ENCODE results near the gene ATP2A1.
A peak's percentile ranks its signal among the peaks of the same experiment; 100 is the strongest.

Gene ATP2A1

GRCh38 chr16:28839004-28839639 is 39.2 kb upstream of the ATP2A1 start:
- ChIA-PET CTCF (interaction anchor here (0.7 kb wide), 2 partner anchors 8 to 10 kb away, joined by 4 read pairs; no protein-coding TSS in a partner anchor), POLR2A (interaction anchor here (0.7 to 1.8 kb wide), 6 partner anchors 9 to 106 kb away, joined by 3 to 8 read pairs (median 4); no protein-coding TSS in a partner anchor)
- peaks cover 14 to 74% of the 10 kb centered on the region in 2 experiments; a peak in 2 of 3 replicates for H3K36me3 ChIP-seq (ENCODE audit: control insufficient read depth in 2 of 2, insufficient read depth in 1 of 2, low read length in 2 of 2)
- H3K9me3 ChIP-seq (ENCODE audit: control insufficient read depth, insufficient read depth, low read depth, low read length) = no peaks in the 10 kb centered on the region
- no peaks in the 10 kb centered on the region for H3K4me1 ChIP-seq (ENCODE audit: control insufficient read depth, insufficient read depth, low read length)
- TF ChIP-seq CTCF (tag by site-specific recombination; IDR thresholded peaks at IDR 0.05) (no peak), HOXA7 (CRISPR knock-in tag; IDR thresholded peaks at IDR 0.05; ENCODE audit: borderline replicate concordance) (no peak), BCL6B (tag by site-specific recombination; IDR thresholded peaks at IDR 0.05) (no peak), ZSCAN18 (tag by site-specific recombination; IDR thresholded peaks at IDR 0.05) (no peak), TCF7L2 (IDR thresholded peaks at IDR 0.05; ENCODE audit: borderline replicate concordance, low read depth, low read length) (no peak)
- no peak overlapping the region for H3K4me3 ChIP-seq (ENCODE audit: low read depth, low read length)
- no peak overlapping the region for H3K27ac ChIP-seq (ENCODE audit: extremely low read depth, low read depth, low read length)

GRCh38 chr16:28839899-28840298 is 38.4 kb upstream of the ATP2A1 start:
- ChIA-PET CTCF (interaction anchor here (0.7 kb wide), 1 partner anchor 10 kb away, joined by 4 read pairs; no protein-coding TSS in a partner anchor), POLR2A (interaction anchor here (1.0 kb wide), 1 partner anchor 15 kb away, joined by 4 read pairs; no protein-coding TSS in a partner anchor)
- Histone ChIP-seq H3K4me3 (ENCODE audit: low read depth, low read length) (no peak overlapping the region), H3K9me3 (ENCODE audit: control insufficient read depth, insufficient read depth, low read depth, low read length) (no peaks in the 10 kb centered on the region), H3K36me3 (ENCODE audit: control insufficient read depth in 2 of 2, insufficient read depth in 1 of 2, low read length in 2 of 2) (peaks cover 9 to 74% of the 10 kb centered on the region in 2 experiments; a peak in 2 of 3 replicates), H3K4me1 (ENCODE audit: control insufficient read depth, insufficient read depth, low read length) (no peaks in the 10 kb centered on the region), H3K27ac (ENCODE audit: extremely low read depth, low read depth, low read length) (0 out of 2 replicates have a peak overlapping the region, but pooled peaks have one; percentile 31)
- TF ChIP-seq IKZF3 (tag by site-specific recombination; IDR thresholded peaks at IDR 0.05) = 0 out of 2 replicates have a peak, but pooled peaks have one; percentile 25
- TF ChIP-seq SCRT2 (tag by site-specific recombination; IDR thresholded peaks at IDR 0.05) = no peak
- TF ChIP-seq AEBP2 (tag by site-specific recombination; IDR thresholded peaks at IDR 0.05; ENCODE audit: borderline replicate concordance) = no peak
- TF ChIP-seq GLI2 (tag by site-specific recombination; IDR thresholded peaks at IDR 0.05; ENCODE audit: borderline replicate concordance, low read depth) = no peak
- TF ChIP-seq WT1 (tag by site-specific recombination; IDR thresholded peaks at IDR 0.05) = no peak
- 0 out of 2 replicates have a peak, but pooled peaks have one; percentile 42 for TF ChIP-seq ZBTB17 (tag by site-specific recombination; IDR thresholded peaks at IDR 0.05)
- TF ChIP-seq ZNF600 (tag by site-specific recombination; IDR thresholded peaks at IDR 0.05) = peak; percentile 45; the same call in 1 of the 2 replicates
- no peak for TF ChIP-seq ZNF248 (tag by site-specific recombination; IDR thresholded peaks at IDR 0.05)

GRCh38 chr16:28842696-28843095 is 35.6 kb upstream of the ATP2A1 start:
- H3K9me3 ChIP-seq (ENCODE audit: control insufficient read depth, insufficient read depth, low read depth, low read length) = no peaks in the 10 kb centered on the region
- H3K36me3 ChIP-seq (ENCODE audit: control insufficient read depth in 2 of 2, insufficient read depth in 1 of 2, low read length in 2 of 2) = peaks cover 3 to 53% of the 10 kb centered on the region in 2 experiments; a peak in 2 of 3 replicates
- POLR2A ChIA-PET = interaction anchor here (0.7 to 1.5 kb wide), 5 partner anchors 11 to 131 kb away, joined by 3 to 7 read pairs (median 4); partner anchors contain the start of gene ATXN2L
- TF ChIP-seq KLF1 (tag by site-specific recombination; IDR thresholded peaks at IDR 0.05) (no peak), ZBTB17 (tag by site-specific recombination; IDR thresholded peaks at IDR 0.05) (0 out of 2 replicates have a peak, but pooled peaks have one; percentile 14), GLI4 (tag by site-specific recombination; IDR thresholded peaks at IDR 0.05) (no peak), MEIS1 (CRISPR knock-in tag; IDR thresholded peaks at IDR 0.05; ENCODE audit: borderline replicate concordance) (no peak), ZNF146 (tag by site-specific recombination; IDR thresholded peaks at IDR 0.05) (no peak), ZNF274 (IDR thresholded peaks at IDR 0.05; ENCODE audit: low read length) (no peak), ZNF274 (tag by site-specific recombination; IDR thresholded peaks at IDR 0.05; ENCODE audit: borderline replicate concordance) (no peak), ZNF112 (tag by site-specific recombination; IDR thresholded peaks at IDR 0.05) (no peak), ZNF26 (tag by site-specific recombination; IDR thresholded peaks at IDR 0.05) (no peak)
- no peak overlapping the region for H3K4me3 ChIP-seq (ENCODE audit: low read depth, low read length)
- CTCF ChIA-PET = interaction anchor here (0.7 to 1.3 kb wide), 2 partner anchors 17 to 22 kb away, joined by 3 read pairs; no protein-coding TSS in a partner anchor
- no peaks in the 10 kb centered on the region for H3K4me1 ChIP-seq (ENCODE audit: control insufficient read depth, insufficient read depth, low read length)
- no peak overlapping the region for H3K27ac ChIP-seq (ENCODE audit: extremely low read depth, low read depth, low read length)
